Left ventricle myocardium inferior (tissue), 1 donor: Measurements from ENCODE around the gene THOC5. TPM values are rescaled to one million over a fixed set of nuclear protein-coding genes. Genes with fewer than 3 reads are reported as not detected.

Source experiments
- DNase-seq: peaks from one replicate; pipeline ENCODE4 v3.0.0-alpha.2; 2020
- H3K27ac ChIP-seq: fragments of 200-600 bp; replicated peaks from 2 replicates; pipeline ENCODE4 v1.8.0; 2021
- H3K27me3 ChIP-seq: fragments of 200-600 bp; 2 replicates; pipeline ENCODE4 v1.8.0; 2021; ENCODE audit warnings: low read depth
- H3K36me3 ChIP-seq: fragments of 200-600 bp; 2 replicates; pipeline ENCODE4 v1.8.0; 2021
- H3K4me1 ChIP-seq: fragments of 200-600 bp; 2 replicates; pipeline ENCODE4 v1.8.0; 2021
- H3K4me3 ChIP-seq: fragments of 200-600 bp; 2 replicates; pipeline ENCODE4 v1.8.0; 2021; ENCODE audit warnings: mild to moderate bottlenecking, moderate library complexity
- H3K9me3 ChIP-seq: fragments of 200-600 bp; replicated peaks from 2 replicates; pipeline ENCODE4 v1.8.0; 2021
- intact Hi-C: fragments of 100-400 bp; cut with micrococcal nuclease; formaldehyde crosslinking; loops from one replicate; pipeline ENCODE4 v1.11.0; 2022
- total RNA-seq: library from RNA; stranded (reverse); fragmentation: NEBNext Ultra II Directional; extraction: Animal tissue kit (Norgen Biotek cat#: 25700); gene quantifications from one replicate; pipeline ENCODE4 v1.2.1, GENCODE V29; 2021
- TF ChIP-seq, protein P1 (sequence below): fragments of 200-600 bp; IDR thresholded peaks from 2 replicates; pipeline ENCODE4 v1.8.0; 2021; ENCODE audit warnings: antibody characterized with exemption, mild to moderate bottlenecking, borderline replicate concordance
- donor health status: DM: no; HTN: yes; CAD: no; lungs with severe emphysema.

THOC5 gene
- total RNA-seq, 1 donor from 2014 or later, result 39.3 TPM

DNA sequence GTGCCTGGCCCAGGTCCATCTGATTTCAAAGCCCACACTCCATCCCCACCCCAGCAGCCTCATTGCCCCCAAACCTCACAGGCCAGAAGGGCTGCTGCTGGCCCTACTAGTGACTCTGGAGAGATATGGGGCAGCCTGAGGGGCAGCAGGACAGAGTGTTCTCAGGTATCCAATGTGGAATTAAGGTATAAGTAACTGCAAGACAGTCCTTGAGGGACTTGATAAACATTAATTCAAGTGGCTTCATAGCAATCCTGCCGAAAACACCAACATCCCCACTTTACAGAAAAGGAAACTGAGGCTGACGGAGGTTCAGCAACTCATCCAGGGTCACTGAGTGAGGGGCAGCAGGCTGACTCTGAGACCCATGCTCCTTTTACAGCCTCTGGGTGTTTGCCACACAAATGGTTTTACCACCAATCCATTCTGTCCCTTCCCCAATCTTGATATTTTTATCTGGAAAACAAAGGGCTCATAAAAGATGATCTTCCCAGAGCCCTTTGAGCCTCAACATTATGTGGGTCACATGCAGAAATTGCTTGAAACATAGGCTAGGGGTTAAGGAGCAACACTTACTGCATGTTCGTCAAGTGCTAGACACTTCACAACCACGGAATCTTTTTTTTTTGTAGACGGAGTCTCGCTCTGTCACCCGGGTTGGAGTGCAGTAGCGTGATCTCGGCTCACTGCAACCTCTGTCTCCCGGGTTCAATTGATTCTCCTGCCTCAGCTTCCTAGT lies 25.1 kb upstream of the THOC5 start:
- TF ChIP-seq, protein P1, sequence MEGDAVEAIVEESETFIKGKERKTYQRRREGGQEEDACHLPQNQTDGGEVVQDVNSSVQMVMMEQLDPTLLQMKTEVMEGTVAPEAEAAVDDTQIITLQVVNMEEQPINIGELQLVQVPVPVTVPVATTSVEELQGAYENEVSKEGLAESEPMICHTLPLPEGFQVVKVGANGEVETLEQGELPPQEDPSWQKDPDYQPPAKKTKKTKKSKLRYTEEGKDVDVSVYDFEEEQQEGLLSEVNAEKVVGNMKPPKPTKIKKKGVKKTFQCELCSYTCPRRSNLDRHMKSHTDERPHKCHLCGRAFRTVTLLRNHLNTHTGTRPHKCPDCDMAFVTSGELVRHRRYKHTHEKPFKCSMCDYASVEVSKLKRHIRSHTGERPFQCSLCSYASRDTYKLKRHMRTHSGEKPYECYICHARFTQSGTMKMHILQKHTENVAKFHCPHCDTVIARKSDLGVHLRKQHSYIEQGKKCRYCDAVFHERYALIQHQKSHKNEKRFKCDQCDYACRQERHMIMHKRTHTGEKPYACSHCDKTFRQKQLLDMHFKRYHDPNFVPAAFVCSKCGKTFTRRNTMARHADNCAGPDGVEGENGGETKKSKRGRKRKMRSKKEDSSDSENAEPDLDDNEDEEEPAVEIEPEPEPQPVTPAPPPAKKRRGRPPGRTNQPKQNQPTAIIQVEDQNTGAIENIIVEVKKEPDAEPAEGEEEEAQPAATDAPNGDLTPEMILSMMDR, result no peak

DNA sequence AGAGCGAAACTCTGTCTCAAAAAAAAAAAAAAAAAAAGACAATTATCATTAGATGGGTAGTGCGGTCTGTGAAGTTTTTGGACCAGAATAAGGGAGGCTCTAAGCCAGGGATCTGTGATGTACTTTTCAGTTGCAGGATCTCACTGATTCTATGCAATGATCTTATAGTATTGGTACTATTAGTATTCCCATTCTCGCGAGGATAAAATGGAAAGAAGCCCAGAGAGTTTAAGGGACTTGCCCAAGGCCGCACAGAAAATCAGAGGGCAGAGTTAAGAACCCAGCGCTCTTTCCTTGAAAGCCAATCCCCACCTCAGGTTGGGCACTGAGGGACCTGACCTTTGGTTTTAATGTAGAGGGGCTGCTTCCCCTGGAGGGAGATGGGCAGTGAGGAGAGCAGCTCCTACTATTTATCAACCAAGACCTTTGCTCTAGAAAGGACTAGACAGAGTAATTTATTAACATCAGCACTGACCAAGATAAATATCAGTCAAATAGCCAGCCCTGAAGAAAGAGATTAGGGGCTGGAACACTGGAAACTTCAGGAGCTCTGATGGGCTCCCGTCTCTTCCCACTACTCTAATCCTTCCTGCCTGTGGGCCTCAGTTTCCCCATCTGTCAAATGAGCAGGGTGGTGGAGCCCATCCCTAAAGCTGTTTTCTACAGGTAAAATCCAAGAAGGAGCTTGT lies 21.3 kb upstream of the THOC5 start:
- no peak for DNase-seq
- TF ChIP-seq, protein P1, result no peak
- H3K4me3 ChIP-seq, result no peak overlapping the region
- no peaks in the 10 kb centered on the region for H3K27me3 ChIP-seq
- no peaks in the 10 kb centered on the region for H3K9me3 ChIP-seq
- H3K4me1 ChIP-seq, result no peaks in the 10 kb centered on the region
- intact Hi-C loops, result no loop called here
- no peaks in the 10 kb centered on the region for H3K36me3 ChIP-seq
- H3K27ac ChIP-seq, result no peak overlapping the region

More for the DNA sequence above, 25.1 kb upstream of the THOC5 start:
- H3K27ac ChIP-seq, result no peak overlapping the region
- H3K27me3 ChIP-seq, result no peaks in the 10 kb centered on the region
- intact Hi-C loops, result no loop called here
- no peak overlapping the region for H3K4me3 ChIP-seq
- no peaks in the 10 kb centered on the region for H3K9me3 ChIP-seq
- H3K36me3 ChIP-seq, result no peaks in the 10 kb centered on the region
- DNase-seq, result no peak
- peaks cover 13% of the 10 kb centered on the region for H3K4me1 ChIP-seq

DNA sequence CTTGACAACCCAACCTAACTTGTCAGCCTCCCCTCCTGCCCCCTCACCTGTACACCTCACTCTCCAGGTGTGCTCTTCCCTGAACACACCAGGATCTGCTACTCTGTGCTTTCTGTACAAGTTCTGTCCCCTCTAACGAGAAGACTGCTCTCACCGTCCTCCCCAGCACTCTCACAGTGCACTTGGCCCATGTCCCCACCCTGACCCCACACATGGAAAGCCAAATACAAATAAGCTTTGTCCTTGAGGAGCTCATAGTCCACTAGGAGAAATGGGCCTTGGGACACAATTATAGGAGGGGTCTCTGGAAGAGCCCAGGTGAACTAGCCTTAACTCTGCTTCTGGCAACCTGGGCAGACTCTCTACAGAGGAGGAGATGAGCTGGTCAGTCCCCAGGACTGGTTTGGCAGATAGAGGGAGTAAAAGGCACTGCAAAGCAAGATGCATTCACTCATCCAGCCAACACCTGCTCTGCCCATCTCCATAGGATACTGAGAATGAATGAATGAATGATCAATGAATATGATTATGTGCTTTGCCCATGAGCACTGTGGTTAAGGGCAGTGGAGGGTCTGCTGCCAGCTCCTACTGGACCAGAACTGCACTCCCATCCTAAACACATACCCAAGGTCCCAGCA lies 17.5 kb upstream of the THOC5 start:
- TF ChIP-seq, protein P1, result no peak
- intact Hi-C loops, result no loop called here
- no peak overlapping the region for H3K27ac ChIP-seq
- H3K27me3 ChIP-seq, result no peaks in the 10 kb centered on the region
- no peak for DNase-seq
- H3K4me1 ChIP-seq, result no peaks in the 10 kb centered on the region
- H3K9me3 ChIP-seq, result no peaks in the 10 kb centered on the region
- H3K36me3 ChIP-seq, result peaks cover 10% of the 10 kb centered on the region
- no peak overlapping the region for H3K4me3 ChIP-seq

DNA sequence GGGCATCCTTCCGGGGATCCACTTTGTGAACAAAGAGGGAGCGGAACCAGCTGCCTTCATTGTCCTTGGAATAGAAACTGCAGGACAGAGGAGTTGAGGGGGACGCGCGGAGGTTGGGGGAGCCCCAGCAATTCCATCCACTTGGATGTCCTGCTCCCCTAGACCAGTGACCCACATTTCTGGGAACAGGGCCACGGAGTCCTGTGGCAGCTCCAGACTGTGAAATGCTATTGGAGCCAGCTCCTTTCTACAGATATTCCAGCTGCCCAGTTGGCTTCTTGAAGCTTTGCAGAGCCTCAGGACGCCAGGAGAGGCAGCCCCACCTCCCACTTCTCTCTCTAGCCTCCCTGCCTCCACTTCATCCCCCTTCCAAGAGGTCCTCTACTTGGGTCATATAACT lies 16.9 kb upstream of the THOC5 start:
- intact Hi-C loops, result no loop called here

DNA sequence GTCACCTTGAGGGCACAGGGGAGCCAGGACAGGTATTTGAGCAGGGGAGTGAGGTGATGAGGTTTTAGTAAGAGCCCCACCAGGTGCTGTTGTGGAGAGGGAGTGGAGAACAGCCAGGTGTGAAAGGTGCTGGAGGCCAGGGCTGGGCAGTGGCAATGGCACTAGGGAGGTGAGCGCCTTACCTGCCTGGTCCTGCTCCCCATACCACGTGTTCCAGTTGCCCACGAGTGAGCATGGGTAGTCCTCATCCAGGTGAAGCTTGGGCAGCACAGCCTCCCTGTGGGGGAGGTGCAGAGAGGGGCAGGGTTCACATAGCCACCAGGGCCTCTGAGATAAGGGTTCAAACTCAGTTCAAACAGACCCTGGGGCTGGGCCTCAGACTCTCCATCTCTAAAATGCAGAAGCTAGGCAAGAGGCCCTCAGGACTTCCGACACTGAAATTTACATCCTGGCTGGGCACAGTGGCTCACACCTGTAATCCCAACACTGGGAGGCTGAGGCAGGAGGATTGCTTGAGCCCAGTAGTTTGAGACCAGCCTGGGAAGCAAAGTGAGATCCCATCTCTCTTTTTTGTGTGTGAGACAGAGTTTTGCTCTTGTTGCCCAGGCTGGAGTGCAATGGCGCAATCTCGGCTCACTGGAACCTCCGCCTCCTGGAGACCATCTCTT lies 15.6 kb upstream of the THOC5 start:
- no peak for DNase-seq
- intact Hi-C loops, result no loop called here
- Histone ChIP-seq H3K4me3 (no peak overlapping the region), H3K27ac (no peak overlapping the region), H3K4me1 (peaks cover 3% of the 10 kb centered on the region), H3K9me3 (no peaks in the 10 kb centered on the region), H3K27me3 (no peaks in the 10 kb centered on the region), H3K36me3 (peaks cover 10% of the 10 kb centered on the region)
- TF ChIP-seq, protein P1, result no peak

More for the DNA sequence above, 16.9 kb upstream of the THOC5 start:
- TF ChIP-seq, protein P1, result no peak
- no peak for DNase-seq
- Histone ChIP-seq H3K4me3 (no peak overlapping the region), H3K27ac (no peak overlapping the region), H3K36me3 (peaks cover 10% of the 10 kb centered on the region), H3K9me3 (no peaks in the 10 kb centered on the region), H3K27me3 (no peaks in the 10 kb centered on the region), H3K4me1 (no peaks in the 10 kb centered on the region)
